K562 (cell line): Measurements from ENCODE around the gene IDI2. TPM values are rescaled to one million over a fixed set of nuclear protein-coding genes. Genes with fewer than 3 reads are reported as not detected.

Experiments
- CCAR2 ChIP-seq: fragments of 200-400 bp; formaldehyde crosslinking; IDR thresholded peaks from 2 replicates; pipeline ENCODE4 v1.6.1; 2017; ENCODE audit warnings: mild to moderate bottlenecking, low read depth, low read length
- CEBPZ ChIP-seq: fragments of 150-350 bp; IDR thresholded peaks from 2 replicates; pipeline ENCODE4 v1.6.1; 2014; ENCODE audit warnings: low read depth, mild to moderate bottlenecking, low read length, borderline replicate concordance
- CLOCK ChIP-seq: fragments of 250-450 bp; sonication (Bioruptor Pico); IDR thresholded peaks from 2 replicates; pipeline ENCODE4 v1.4.0; 2020; ENCODE audit warnings: mild to moderate bottlenecking, moderate library complexity, borderline replicate concordance
- ETV5 ChIP-seq: sonication (generic); formaldehyde crosslinking; IDR thresholded peaks from 2 replicates; pipeline ENCODE4 v1.4.0; 2020; ENCODE audit warnings: low read depth, mild to moderate bottlenecking, missing genetic modification reagents
- KDM2B ChIP-seq: fragments of 250-450 bp; sonication (Bioruptor Pico); IDR thresholded peaks from 2 replicates; pipeline ENCODE4 v1.8.0; 2021; ENCODE audit warnings: mild to moderate bottlenecking, moderate library complexity
- MXI1 ChIP-seq: IDR thresholded peaks from 2 replicates; pipeline ENCODE4 v1.6.1; 2011; ENCODE audit warnings: low read depth, mild to moderate bottlenecking, improper control_type of control experiment, low read length
- PCBP2 ChIP-seq: fragments of 200-400 bp; formaldehyde crosslinking; IDR thresholded peaks from 2 replicates; pipeline ENCODE4 v1.6.1; 2018; ENCODE audit warnings: low read length, low read depth, mild to moderate bottlenecking, moderate library complexity; ENCODE audit not compliant: poor library complexity, severe bottlenecking
- RFX5 ChIP-seq: IDR thresholded peaks from 2 replicates; pipeline ENCODE4 v1.6.1; 2011; ENCODE audit warnings: low read depth, mild to moderate bottlenecking, improper control_type of control experiment, low read length
- SMARCA4 ChIP-seq: fragments of 450-650 bp; IDR thresholded peaks from 2 replicates; pipeline ENCODE4 v1.6.1; 2016
- TBP ChIP-seq: optimal IDR thresholded peaks from 2 replicates; pipeline ENCODE3; 2011; ENCODE audit warnings: low read depth, low read length, improper control_type of control experiment
- XRCC4 ChIP-seq: IDR thresholded peaks from one replicate; pipeline ENCODE4 v1.6.1; 2011; ENCODE audit not compliant: insufficient read depth, insufficient read length; ENCODE audit errors: extremely low read depth
- ZBTB1 ChIP-seq: sonication (generic); formaldehyde crosslinking; IDR thresholded peaks from 2 replicates; pipeline ENCODE4 v1.8.1; 2023; ENCODE audit warnings: missing genetic modification reagents, low read depth, mild to moderate bottlenecking, borderline replicate concordance
- ZBTB8A ChIP-seq: fragments of 450-650 bp; IDR thresholded peaks from 2 replicates; pipeline ENCODE4 v1.6.1; 2018; ENCODE audit warnings: mild to moderate bottlenecking, moderate library complexity; ENCODE audit not compliant: partially characterized antibody
- ZNF347 ChIP-seq: fragments of 450-650 bp; formaldehyde crosslinking; IDR thresholded peaks from 2 replicates; pipeline ENCODE4 v1.4.0; 2020; ENCODE audit warnings: low read depth, mild to moderate bottlenecking, moderate library complexity
- ZNF354B ChIP-seq: fragments of 250-450 bp; sonication (Bioruptor Pico); IDR thresholded peaks from 2 replicates; pipeline ENCODE4 v1.4.0; 2020
- ZNF41 ChIP-seq: fragments of 250-450 bp; sonication (Bioruptor Pico); conservative IDR thresholded peaks from 2 replicates; pipeline ENCODE4 v1.4.0; 2020; ENCODE audit warnings: mild to moderate bottlenecking
- ZNF551 ChIP-seq: fragments of 250-450 bp; sonication (Bioruptor Pico); IDR thresholded peaks from 2 replicates; pipeline ENCODE4 v1.5.0; 2021; ENCODE audit warnings: mild to moderate bottlenecking, moderate library complexity
- polyA plus RNA-seq, 8 experiments: library from polyadenylated mRNA; depleted of rRNA in 4 of 8; stranded (reverse) in 5 of 8; unstranded in 3 of 8; fragments of >200 nt; fragmentation: Nextera tagmentation in 2 of 8; fragmentation: Illumina TruSeq in 1 of 8; extraction: Ambion mirVana in 2 of 8; extraction: Trizol in 1 of 8; gene quantifications; 2 replicates each; pipeline versions ENCODE4 v1.2.1 to v1.2.3, GENCODE V29; 2011 to 2014; ENCODE audit warnings: inconsistent platforms in 1 of 8, missing spikeins in 1 of 8
- total RNA-seq, 7 experiments: library from RNA; depleted of rRNA in 6 of 7; stranded (reverse); fragments of >200 nt in 6 of 7; fragmentation: Illumina TruSeq in 2 of 7; extraction: Trizol in 2 of 7; gene quantifications; 2 replicates each; pipeline versions ENCODE4 v1.2.1 to v1.2.3, GENCODE V29; 2011 to 2021; ENCODE audit warnings: low replicate concordance in 1 of 7

IDI2 gene
- total and polyA plus RNA-seq, 9 of the 15 experiments (the other 6 are each of a cell fraction or from before 2014, with no cell fraction given), result not detected

GRCh38 chr10:1048732-1049424, 23.2 kb upstream of the IDI2 start, which contains the start of gene IDI1 (continued):
- TF ChIP-seq XRCC4 (no peak), ZBTB1 (CRISPR knock-in tag) (no peak), CLOCK (CRISPR knock-in tag) (0 out of 2 replicates have a peak, but pooled peaks have one; percentile 38), PCBP2 (no peak), KDM2B (CRISPR knock-in tag) (peak; percentile 37; the same call in 1 of the 2 replicates), ETV5 (CRISPR knock-in tag) (peak; percentile 74), MXI1 (no peak), SMARCA4 (no peak), TBP (peak; percentile 85), ZNF354B (CRISPR knock-in tag) (0 out of 2 replicates have a peak, but pooled peaks have one; percentile 9), RFX5 (peak; percentile 52; the same call in 1 of the 2 replicates), CEBPZ (no peak), ZNF41 (CRISPR knock-in tag) (no peak), ZNF551 (CRISPR knock-in tag) (no peak), ZNF347 (CRISPR knock-in tag) (no peak), ZBTB8A (no peak), CCAR2 (no peak)
